ENCODE data around the gene SLC37A1. TPM values are rescaled to one million over a fixed set of nuclear protein-coding genes. Genes with fewer than 3 reads are reported as not detected.
A peak's percentile ranks its signal among the peaks of the same experiment; 100 is the strongest.

SLC37A1 gene
- total RNA-seq, 6 donors from 2014 or later = 20.8 to 70.2 (median 36.8) TPM

DNA sequence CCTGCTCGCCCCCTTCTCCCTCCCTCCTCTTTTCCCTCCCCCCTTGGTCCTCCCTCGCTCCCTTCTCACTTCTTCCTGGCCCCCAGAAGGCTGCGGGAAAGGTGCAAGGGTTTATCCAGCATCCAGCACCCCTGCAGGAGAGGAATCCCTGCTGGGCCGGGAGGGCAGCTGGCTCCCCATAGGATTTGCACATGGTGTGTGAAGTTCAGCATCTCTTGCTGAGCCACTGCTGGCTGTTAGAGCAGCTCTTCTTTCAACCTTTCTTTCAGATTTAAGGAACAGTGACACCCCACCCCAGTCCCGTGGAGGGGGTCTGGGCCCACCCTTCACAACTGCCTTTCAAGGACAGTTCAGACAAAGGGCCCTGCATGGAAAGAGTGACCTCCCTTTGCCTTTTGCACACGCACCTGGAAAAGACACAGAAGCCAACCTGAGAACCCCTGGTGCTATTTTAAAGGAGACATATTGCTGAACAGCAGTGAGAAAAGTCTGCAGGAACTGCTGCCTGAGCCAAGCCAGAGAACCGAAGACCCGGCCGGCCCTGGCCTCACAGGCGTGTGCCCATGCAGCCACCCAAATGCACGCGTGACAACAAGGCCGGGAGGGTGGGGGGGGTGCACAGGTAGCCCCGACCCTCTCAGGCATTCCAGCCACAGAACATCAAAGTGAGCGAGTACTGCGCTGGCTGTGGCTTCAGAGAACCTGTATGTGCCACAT lies 66.6 kb downstream of the SLC37A1 start:
- peak in 1 of 2 donors; percentile 16 for DNase-seq
- Histone ChIP-seq H3K36me3 (peaks cover 0 to 15% (median 6%) of the 10 kb centered on the region in 4 donors), H3K9me3 (no peaks in the 10 kb centered on the region), H3K27ac (no peak overlapping the region), H3K27me3 (no peaks in the 10 kb centered on the region), H3K4me3 (no peak overlapping the region), H3K4me1 (peaks cover 0 to under 1% (median 0%) of the 10 kb centered on the region in 4 donors)
- WGBS, 2 donors = 90 to 94% methylated on average over 16 of the region's 16 CpGs
- TF ChIP-seq EP300 (IDR thresholded peaks at IDR 0.05) = no peak
- no peak for TF ChIP-seq POLR2A (IDR thresholded peaks at IDR 0.05)
- TF ChIP-seq, protein P1, sequence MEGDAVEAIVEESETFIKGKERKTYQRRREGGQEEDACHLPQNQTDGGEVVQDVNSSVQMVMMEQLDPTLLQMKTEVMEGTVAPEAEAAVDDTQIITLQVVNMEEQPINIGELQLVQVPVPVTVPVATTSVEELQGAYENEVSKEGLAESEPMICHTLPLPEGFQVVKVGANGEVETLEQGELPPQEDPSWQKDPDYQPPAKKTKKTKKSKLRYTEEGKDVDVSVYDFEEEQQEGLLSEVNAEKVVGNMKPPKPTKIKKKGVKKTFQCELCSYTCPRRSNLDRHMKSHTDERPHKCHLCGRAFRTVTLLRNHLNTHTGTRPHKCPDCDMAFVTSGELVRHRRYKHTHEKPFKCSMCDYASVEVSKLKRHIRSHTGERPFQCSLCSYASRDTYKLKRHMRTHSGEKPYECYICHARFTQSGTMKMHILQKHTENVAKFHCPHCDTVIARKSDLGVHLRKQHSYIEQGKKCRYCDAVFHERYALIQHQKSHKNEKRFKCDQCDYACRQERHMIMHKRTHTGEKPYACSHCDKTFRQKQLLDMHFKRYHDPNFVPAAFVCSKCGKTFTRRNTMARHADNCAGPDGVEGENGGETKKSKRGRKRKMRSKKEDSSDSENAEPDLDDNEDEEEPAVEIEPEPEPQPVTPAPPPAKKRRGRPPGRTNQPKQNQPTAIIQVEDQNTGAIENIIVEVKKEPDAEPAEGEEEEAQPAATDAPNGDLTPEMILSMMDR (IDR thresholded peaks at IDR 0.05) = no peak
- no peak for TF ChIP-seq POLR2AphosphoS5 (IDR thresholded peaks at IDR 0.05)
- no peak for ATAC-seq (ENCODE audit: low FRiP score in 2 of 2)

GRCh38 chr21:42580793-42581321 lies 67.2 kb downstream of the SLC37A1 start:
- Histone ChIP-seq H3K4me1 (no peaks in the 10 kb centered on the region), H3K36me3 (peaks cover 0 to 11% (median 3%) of the 10 kb centered on the region in 4 donors), H3K4me3 (no peak overlapping the region), H3K27ac (peak overlapping the region in 1 of 4 donors; percentile 16), H3K27me3 (no peaks in the 10 kb centered on the region), H3K9me3 (no peaks in the 10 kb centered on the region)
- 91 to 96% methylated on average over 13 to 16 of the region's 16 CpGs for WGBS, 2 donors
- TF ChIP-seq POLR2A (IDR thresholded peaks at IDR 0.05) (no peak), EP300 (IDR thresholded peaks at IDR 0.05) (no peak), POLR2AphosphoS5 (IDR thresholded peaks at IDR 0.05) (no peak)
- TF ChIP-seq, protein P1 (IDR thresholded peaks at IDR 0.05) = no peak
- ATAC-seq (ENCODE audit: low FRiP score in 2 of 2) (no peak), DNase-seq (peak in 1 of 2 donors; percentile 17)

- no peaks in the 10 kb centered on the region for H3K9me3 ChIP-seq
- ATAC-seq (ENCODE audit: low FRiP score in 2 of 2) = no peak
- no peaks in the 10 kb centered on the region for H3K4me1 ChIP-seq
- no peak overlapping the region for H3K27ac ChIP-seq
- 80 to 82% methylated on average over 12 to 13 of the region's 13 CpGs for WGBS, 2 donors
- peaks cover 0 to 11% (median 2%) of the 10 kb centered on the region in 4 donors for H3K36me3 ChIP-seq
- peak in 1 of 2 donors; percentile 13 for DNase-seq
- no peaks in the 10 kb centered on the region for H3K27me3 ChIP-seq
- no peak overlapping the region for H3K4me3 ChIP-seq
- TF ChIP-seq EP300 (IDR thresholded peaks at IDR 0.05) (no peak), POLR2A (IDR thresholded peaks at IDR 0.05) (no peak), POLR2AphosphoS5 (IDR thresholded peaks at IDR 0.05) (no peak)
- TF ChIP-seq, protein P1 (IDR thresholded peaks at IDR 0.05) = no peak
Observed at GRCh38 chr21:42581336-42581992, 67.8 kb downstream of the SLC37A1 start.

DNA sequence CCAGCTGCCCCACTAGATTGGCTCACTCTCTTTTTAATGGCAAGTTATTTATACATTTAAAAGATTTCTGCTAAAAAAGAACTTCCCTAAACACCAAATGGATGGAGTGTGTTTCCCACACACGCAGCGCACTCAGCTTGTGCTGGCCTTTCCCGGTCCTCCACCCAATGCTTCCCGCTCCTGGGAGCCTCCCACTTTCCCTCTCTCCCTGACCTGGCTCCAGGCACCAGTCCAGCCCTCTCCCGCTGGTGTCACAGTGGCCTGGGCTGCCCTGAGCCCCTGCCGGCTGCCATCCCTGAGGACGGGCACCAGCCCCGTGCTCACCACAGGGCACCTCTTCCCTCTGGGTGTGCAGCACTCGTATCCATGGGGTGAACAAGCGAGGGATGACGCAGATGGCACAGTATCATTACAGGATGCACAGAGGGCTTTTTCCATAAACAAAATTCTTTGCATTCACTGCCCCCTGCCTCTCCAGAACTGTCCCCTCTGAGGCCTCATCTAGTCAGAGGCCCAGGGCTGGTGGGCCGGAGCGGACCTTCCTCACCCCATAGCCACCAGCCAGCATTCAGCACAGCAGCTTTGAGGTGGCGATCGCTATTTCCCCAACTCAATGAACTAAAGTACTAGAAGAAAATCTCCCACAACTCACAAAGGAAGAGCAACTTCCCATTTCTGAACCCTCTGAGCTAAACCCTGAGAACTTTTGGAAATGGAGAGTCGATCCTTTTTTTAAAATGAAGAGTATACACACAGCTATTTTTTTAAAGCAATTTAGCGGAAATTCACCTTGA lies 68.5 kb downstream of the SLC37A1 start:
- TF ChIP-seq EP300 (IDR thresholded peaks at IDR 0.05) (no peak), POLR2AphosphoS5 (IDR thresholded peaks at IDR 0.05) (no peak)
- Histone ChIP-seq H3K9me3 (no peaks in the 10 kb centered on the region), H3K27me3 (no peaks in the 10 kb centered on the region), H3K4me1 (no peaks in the 10 kb centered on the region), H3K36me3 (peaks cover 0 to 11% (median 2%) of the 10 kb centered on the region in 4 donors), H3K4me3 (no peak overlapping the region), H3K27ac (no peak overlapping the region)
- ATAC-seq (ENCODE audit: low FRiP score in 2 of 2) = no peak
- DNase-seq = peak; percentile 19 to 45
- WGBS, 2 donors = 80 to 84% methylated on average over 15 to 17 of the region's 17 CpGs
